ENCODE data around the gene SORBS2. TPM values are rescaled to one million over a fixed set of nuclear protein-coding genes. Genes with fewer than 3 reads are reported as not detected.
"Not testable (repeated sequence)": the region's sequence is repeated elsewhere in the genome, so short reads cannot be mapped to it uniquely, and the experiment has no call there.

SORBS2 gene
- total and polyA plus RNA-seq, 8 donors = 9.0 to 908 (median 66.4) TPM

DNA sequence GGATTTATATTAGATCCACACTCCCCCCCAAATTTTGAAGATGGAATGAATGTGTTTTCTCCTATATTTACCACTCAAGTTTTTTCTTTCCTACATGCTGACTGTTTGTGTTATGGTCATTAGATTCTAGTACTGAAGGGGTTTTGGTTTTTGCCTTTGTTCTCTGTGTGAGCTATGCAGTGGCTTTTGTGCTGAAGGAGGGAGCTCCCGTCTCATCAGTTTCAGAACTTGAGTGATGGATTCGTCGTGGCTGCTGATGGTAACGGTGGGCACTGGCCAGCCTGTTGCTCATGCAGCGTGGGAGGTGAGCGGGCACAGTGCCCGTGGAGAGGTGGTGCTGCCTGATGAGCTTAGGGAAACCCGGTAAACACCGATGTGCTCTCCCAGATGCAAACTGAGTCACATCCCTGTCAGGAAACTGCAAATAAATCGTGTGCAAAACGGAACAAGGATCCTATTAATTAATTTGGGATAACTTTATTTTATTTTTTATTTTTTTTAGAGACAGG lies 101.5 kb downstream of the SORBS2 start:
- 71 to 79% (median 78%) methylated on average over 11 of the region's 11 CpGs for WGBS, 5 donors
- peaks cover 0 to 4% (median 0%) of the 10 kb centered on the region in 4 donors for H3K9me3 ChIP-seq
- peak overlapping the region in 4 of 5 donors; percentile 20 to 84 (median 57) for H3K27ac ChIP-seq
- H3K36me3 ChIP-seq = no peaks in the 10 kb centered on the region
- DNase-seq = peak in 1 of 2 donors; percentile 26
- no peaks in the 10 kb centered on the region for H3K27me3 ChIP-seq
- intact Hi-C loops (cut with DNase I; ENCODE audit: low total_unique reads) = no loop called here
- H3K4me3 ChIP-seq = no peak overlapping the region
- no peak for TF ChIP-seq POLR2A (IDR thresholded peaks at IDR 0.05)
- TF ChIP-seq EP300 (IDR thresholded peaks at IDR 0.05) = no peak
- TF ChIP-seq POLR2AphosphoS5 (IDR thresholded peaks at IDR 0.05) = peak in 1 of 3 donors; percentile 39
- H3K4me1 ChIP-seq = peaks cover 25 to 61% (median 44%) of the 10 kb centered on the region in 4 donors

DNA sequence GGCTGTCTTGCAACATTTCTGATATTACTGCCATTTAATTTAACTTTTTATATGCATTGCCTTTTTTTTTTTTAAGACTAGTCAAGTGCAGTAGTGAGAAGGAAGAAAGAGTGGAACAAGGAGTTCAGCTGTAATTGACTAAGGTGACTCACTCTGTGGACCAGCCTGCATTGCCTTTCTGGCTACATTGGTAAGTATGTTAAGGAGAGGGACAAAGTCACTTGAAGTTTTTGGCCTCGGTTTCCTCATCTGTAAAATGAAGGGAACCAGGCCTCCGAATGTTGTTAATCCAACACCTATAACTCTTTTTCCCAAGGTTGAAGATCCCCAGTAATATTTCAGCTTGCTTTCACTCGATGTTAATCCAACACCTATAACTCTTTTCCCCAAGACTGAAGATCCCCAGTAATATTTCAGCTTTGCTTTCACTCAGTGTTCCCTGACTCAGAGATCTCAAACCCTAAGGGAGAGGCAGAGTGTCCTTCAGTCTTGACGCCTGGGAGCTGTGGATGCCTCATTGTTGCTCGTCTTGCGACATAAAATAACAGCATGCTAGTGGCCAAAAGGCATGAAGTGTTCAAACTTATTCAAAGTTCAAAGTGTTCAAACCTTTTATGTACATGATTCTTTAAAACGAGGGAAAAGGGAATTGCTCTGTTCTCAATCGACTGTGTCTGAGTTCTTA lies 102.0 kb downstream of the SORBS2 start:
- intact Hi-C loops (cut with DNase I; ENCODE audit: low total_unique reads) = no loop called here
- H3K9me3 ChIP-seq = peaks cover 0 to 5% (median 0%) of the 10 kb centered on the region in 4 donors
- no peaks in the 10 kb centered on the region for H3K36me3 ChIP-seq
- no peak overlapping the region for H3K4me3 ChIP-seq
- peaks cover 25 to 55% (median 41%) of the 10 kb centered on the region in 4 donors for H3K4me1 ChIP-seq
- TF ChIP-seq POLR2AphosphoS5 (IDR thresholded peaks at IDR 0.05) (peak in 1 of 3 donors; percentile 21), POLR2A (IDR thresholded peaks at IDR 0.05) (no peak)
- WGBS, 5 donors = 72 to 92% (median 82%) methylated on average over 7 to 8 of the region's 8 CpGs
- no peaks in the 10 kb centered on the region for H3K27me3 ChIP-seq
- H3K27ac ChIP-seq = peak overlapping the region in 3 of 5 donors; percentile 20 to 84 (median 58)
- no peak for DNase-seq

DNA sequence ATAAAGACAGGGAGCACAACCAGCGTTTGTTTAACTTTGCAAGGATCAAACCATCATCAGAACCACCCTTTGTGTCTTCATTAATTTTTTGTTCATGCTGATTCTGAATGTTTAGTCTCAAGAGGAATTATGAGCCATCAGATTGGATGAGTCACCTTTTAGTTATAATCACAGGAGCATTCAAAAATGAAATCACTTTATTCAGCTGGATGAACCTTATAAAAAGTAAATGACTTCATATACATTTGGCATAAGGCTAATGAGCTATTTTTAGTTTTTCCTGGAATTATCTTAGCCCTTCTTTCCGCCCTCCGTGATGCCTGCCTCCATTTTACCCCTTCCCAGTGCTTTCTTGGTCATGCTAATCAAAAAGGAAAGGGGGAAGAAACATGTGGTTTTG lies 103.6 kb downstream of the SORBS2 start:
- DNase-seq = peak in 1 of 2 donors; percentile 39
- TF ChIP-seq POLR2AphosphoS5 (IDR thresholded peaks at IDR 0.05) = peak in 1 of 3 donors; percentile 39
- TF ChIP-seq POLR2A (IDR thresholded peaks at IDR 0.05) = no peak
- no peaks in the 10 kb centered on the region for H3K36me3 ChIP-seq
- H3K27ac ChIP-seq = peak overlapping the region in 3 of 5 donors; percentile 26 to 84 (median 58)
- H3K9me3 ChIP-seq = peaks cover 0 to 5% (median 0%) of the 10 kb centered on the region in 4 donors
- H3K4me3 ChIP-seq = no peak overlapping the region
- no peaks in the 10 kb centered on the region for H3K27me3 ChIP-seq
- peaks cover 16 to 39% (median 30%) of the 10 kb centered on the region in 4 donors for H3K4me1 ChIP-seq
- intact Hi-C loops (cut with DNase I; ENCODE audit: low total_unique reads) = no loop called here
- 32 to 51% (median 39%) methylated on average over 3 of the region's 3 CpGs for WGBS, 5 donors

DNA sequence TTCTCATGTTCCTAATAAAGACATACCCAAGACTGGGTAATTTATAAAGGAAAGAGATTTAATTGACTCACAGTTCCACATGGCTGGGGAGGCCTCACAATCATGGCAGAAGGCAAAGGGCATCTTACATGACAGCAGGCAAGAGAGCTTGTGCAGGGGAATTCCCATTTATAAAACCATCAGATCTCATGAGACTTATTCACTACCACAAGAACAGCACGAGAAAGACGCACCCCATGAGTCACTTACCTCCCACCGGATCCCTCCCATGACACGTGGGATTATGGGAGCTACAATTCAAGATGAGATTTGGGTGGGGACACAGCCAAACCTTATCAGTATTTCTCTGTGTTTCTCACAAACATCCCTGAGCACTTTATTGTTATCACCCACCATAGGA lies 104.4 kb downstream of the SORBS2 start:
- Histone ChIP-seq H3K27ac (peak overlapping the region in 2 of 5 donors; percentile 26 to 84), H3K4me1 (peaks cover 9 to 38% (median 23%) of the 10 kb centered on the region in 4 donors)
- WGBS, 5 donors = 61 to 78% (median 68%) methylated on average over 4 of the region's 4 CpGs
- H3K27me3 ChIP-seq; H3K9me3 ChIP-seq; intact Hi-C loops (cut with DNase I; ENCODE audit: low total_unique reads); DNase-seq; H3K4me3 ChIP-seq; H3K36me3 ChIP-seq: not testable (repeated sequence)

DNA sequence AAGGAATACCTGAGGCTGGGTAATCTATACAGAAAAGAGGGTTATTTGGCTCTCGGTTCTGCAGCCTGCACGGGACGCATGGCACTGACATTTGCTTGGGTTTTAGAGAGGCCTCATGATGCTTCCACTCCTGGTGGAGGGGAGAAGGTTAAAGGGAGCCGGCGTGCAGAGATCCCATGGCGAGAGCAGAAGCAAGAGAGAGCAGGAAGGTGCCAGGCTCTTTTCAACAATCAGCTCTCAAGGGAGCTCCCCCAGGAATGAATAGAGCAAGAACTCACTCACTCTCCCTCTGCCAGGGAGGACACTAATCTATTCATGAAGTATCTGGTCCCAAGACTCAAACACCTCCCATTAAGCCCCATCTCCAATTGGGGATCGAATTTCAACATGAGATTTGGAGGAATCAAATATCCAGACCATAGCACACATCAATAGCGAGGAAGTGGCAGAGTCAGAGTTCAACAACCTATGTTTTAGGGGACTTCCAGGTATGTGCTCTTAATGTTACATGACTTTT lies 109.8 kb downstream of the SORBS2 start:
- H3K36me3 ChIP-seq = no peaks in the 10 kb centered on the region
- DNase-seq = no peak
- peak overlapping the region in 2 of 5 donors; percentile 49 to 64 for H3K27ac ChIP-seq
- TF ChIP-seq, protein P1, sequence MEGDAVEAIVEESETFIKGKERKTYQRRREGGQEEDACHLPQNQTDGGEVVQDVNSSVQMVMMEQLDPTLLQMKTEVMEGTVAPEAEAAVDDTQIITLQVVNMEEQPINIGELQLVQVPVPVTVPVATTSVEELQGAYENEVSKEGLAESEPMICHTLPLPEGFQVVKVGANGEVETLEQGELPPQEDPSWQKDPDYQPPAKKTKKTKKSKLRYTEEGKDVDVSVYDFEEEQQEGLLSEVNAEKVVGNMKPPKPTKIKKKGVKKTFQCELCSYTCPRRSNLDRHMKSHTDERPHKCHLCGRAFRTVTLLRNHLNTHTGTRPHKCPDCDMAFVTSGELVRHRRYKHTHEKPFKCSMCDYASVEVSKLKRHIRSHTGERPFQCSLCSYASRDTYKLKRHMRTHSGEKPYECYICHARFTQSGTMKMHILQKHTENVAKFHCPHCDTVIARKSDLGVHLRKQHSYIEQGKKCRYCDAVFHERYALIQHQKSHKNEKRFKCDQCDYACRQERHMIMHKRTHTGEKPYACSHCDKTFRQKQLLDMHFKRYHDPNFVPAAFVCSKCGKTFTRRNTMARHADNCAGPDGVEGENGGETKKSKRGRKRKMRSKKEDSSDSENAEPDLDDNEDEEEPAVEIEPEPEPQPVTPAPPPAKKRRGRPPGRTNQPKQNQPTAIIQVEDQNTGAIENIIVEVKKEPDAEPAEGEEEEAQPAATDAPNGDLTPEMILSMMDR (IDR thresholded peaks at IDR 0.05) = no peak
- no peak for TF ChIP-seq POLR2AphosphoS5 (IDR thresholded peaks at IDR 0.05)
- no peak for TF ChIP-seq EP300 (IDR thresholded peaks at IDR 0.05)
- no peak for TF ChIP-seq POLR2A (IDR thresholded peaks at IDR 0.05)
- H3K4me3 ChIP-seq = no peak overlapping the region
- WGBS, 5 donors = 86 to 96% (median 94%) methylated on average over 8 of the region's 8 CpGs
- H3K27me3 ChIP-seq = no peaks in the 10 kb centered on the region
- H3K4me1 ChIP-seq = peaks cover 0 to 40% (median 9%) of the 10 kb centered on the region in 4 donors
- intact Hi-C loops (cut with DNase I; ENCODE audit: low total_unique reads) = no loop called here
- H3K9me3 ChIP-seq = peaks cover 0 to 5% (median 0%) of the 10 kb centered on the region in 4 donors

DNA sequence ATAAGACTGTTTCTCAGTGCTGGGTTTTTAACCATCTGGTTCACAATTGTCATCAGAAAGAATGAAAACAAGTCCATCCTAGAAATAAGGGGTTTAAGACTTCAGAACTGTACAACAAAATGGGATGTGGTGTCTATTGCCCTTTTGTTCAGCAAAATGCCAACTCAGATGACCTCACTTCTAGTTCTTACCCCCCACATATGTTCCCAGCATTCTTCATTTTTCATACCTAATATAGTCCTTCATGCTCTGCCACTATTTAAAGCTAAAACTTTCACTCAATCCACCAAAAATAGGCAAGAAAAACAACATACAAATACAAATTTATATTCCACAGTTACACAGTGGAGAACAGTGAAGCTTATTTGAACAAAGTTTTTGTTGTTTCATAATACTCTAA lies 111.4 kb downstream of the SORBS2 start:
- H3K27ac ChIP-seq = peak overlapping the region in 3 of 5 donors; percentile 17 to 64 (median 49)
- TF ChIP-seq, protein P1 (IDR thresholded peaks at IDR 0.05) = no peak
- no peak for TF ChIP-seq POLR2AphosphoS5 (IDR thresholded peaks at IDR 0.05)
- TF ChIP-seq EP300 (IDR thresholded peaks at IDR 0.05) = no peak
- no peak for TF ChIP-seq POLR2A (IDR thresholded peaks at IDR 0.05)

More for the DNA sequence above, 111.4 kb downstream of the SORBS2 start:
- DNase-seq = no peak
- Histone ChIP-seq H3K4me1 (peaks cover 0 to 51% (median 13%) of the 10 kb centered on the region in 4 donors), H3K4me3 (no peak overlapping the region), H3K27me3 (no peaks in the 10 kb centered on the region), H3K36me3 (no peaks in the 10 kb centered on the region), H3K9me3 (peaks cover 0 to 3% (median 0%) of the 10 kb centered on the region in 4 donors)
- intact Hi-C loops (cut with DNase I; ENCODE audit: low total_unique reads) = no loop called here
